ENCODE measurements around the gene TMEM74B.

The TMEM74B gene

DNA sequence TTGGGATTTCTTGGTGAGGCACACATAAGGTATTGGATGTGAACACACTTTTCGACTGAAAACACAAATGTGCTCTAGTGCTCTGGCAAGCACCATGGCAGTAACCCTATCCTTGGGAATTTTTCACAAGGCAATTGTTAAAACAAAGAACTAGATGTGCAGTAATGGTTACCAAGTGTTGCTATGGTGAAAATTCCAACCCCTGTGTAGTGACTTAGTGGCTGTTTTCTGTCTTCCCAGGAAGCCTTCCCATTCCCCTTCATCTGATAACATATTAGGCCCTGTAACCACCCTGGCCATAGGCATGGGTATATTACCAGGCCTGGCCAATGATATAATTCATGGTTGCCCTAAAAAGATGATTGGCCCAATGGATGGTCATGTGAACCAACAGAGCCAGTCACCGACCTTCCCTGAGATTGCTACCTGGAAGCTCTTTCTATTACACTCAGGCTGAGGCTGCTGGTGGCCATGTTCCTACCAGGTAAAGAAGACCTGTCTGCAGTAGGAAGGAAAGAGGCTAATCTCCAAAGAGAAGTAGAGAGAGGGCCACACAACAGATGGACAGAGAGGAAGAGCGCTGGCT is 22.6 kb upstream of the TMEM74B start:
- H3K27ac ChIP-seq: no peak overlapping the region
- TF ChIP-seq ZFX (IDR thresholded peaks at IDR 0.05; ENCODE audit: borderline replicate concordance): no peak
- TF ChIP-seq, protein P1, sequence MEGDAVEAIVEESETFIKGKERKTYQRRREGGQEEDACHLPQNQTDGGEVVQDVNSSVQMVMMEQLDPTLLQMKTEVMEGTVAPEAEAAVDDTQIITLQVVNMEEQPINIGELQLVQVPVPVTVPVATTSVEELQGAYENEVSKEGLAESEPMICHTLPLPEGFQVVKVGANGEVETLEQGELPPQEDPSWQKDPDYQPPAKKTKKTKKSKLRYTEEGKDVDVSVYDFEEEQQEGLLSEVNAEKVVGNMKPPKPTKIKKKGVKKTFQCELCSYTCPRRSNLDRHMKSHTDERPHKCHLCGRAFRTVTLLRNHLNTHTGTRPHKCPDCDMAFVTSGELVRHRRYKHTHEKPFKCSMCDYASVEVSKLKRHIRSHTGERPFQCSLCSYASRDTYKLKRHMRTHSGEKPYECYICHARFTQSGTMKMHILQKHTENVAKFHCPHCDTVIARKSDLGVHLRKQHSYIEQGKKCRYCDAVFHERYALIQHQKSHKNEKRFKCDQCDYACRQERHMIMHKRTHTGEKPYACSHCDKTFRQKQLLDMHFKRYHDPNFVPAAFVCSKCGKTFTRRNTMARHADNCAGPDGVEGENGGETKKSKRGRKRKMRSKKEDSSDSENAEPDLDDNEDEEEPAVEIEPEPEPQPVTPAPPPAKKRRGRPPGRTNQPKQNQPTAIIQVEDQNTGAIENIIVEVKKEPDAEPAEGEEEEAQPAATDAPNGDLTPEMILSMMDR (IDR thresholded peaks at IDR 0.05): no peak

DNA sequence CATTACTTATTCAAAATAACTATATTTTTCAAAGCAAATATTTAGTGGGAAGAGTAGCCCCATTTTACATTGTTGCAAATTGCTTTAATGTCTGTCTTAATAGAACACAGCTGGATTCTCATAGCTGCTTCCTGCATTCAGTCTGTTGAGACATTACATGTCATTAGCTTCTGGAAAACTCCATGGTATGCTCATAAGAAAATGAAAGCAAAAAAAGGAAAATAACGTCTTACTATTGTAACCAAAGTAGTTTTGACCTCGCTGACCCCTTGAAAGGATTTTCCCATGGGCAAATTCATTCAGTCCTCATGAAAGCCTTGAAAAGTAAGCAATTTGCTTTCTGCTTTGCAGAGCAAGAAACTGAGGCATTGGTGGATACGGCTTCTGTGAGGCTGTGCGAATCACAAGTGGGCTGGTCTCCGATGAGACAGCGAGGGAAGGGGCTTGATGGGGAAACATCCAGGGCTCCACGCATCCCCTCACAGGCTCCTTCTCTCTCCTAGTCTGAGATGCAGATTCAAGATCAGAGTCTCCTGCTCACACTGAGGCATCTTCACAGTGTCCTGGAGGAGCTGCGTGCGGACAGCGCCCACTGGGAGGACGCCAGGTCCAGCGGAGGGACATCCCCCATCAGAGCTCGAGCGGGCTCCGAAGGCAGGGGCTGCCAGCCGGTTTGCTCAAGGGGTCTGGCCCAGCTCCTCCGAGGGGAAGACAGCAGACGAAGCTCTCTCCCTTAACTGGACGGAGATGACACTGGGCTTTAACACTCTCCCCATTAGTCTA is 21.8 kb upstream of the TMEM74B start:
- H3K27ac ChIP-seq: no peak overlapping the region
- no peak for TF ChIP-seq ZFX (IDR thresholded peaks at IDR 0.05; ENCODE audit: borderline replicate concordance)
- TF ChIP-seq, protein P1 (IDR thresholded peaks at IDR 0.05): no peak

DNA sequence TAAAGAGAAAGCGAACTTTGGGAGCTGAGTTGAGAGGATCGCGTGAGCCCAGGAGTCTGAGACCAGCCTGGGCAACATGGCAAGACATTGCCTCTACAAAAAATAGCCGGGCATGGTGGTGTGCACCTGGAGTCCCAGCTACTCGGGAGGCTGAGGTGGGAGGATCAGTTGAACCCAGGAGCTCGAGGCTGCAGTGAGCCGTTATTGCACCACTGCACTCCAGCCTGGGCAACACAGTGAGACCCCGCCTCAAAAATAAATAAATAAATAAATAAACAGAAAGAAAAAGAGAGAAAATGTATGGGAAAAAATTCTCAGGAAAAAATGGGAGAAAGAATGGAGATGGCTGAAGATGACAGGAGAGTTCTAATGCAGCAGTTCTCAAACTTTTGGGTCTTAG is 21.0 kb upstream of the TMEM74B start:
- H3K27ac ChIP-seq: no peak overlapping the region
- no peak for TF ChIP-seq ZFX (IDR thresholded peaks at IDR 0.05; ENCODE audit: borderline replicate concordance)
- TF ChIP-seq, protein P1 (IDR thresholded peaks at IDR 0.05): no peak

DNA sequence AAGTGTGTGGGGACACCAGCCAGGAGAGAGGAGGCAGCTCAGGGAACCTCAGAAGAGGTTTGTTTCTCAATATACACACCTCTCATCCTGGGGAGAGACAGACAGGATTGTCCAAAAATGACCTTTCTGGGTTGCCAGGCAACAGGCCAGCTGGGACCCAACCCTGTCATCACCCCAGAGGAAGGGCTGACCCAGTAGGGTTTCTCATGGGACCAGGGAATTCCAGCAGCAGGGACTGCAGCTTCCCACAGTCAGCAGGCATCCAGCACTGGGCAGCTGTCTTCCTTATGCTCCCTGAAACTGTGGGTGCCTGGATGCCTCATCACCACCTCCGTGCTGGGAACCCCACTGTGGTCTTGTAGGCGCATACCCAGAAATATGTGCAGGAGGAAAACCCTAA is 19.8 kb upstream of the TMEM74B start:
- no peak for TF ChIP-seq ZFX (IDR thresholded peaks at IDR 0.05; ENCODE audit: borderline replicate concordance)
- TF ChIP-seq, protein P1 (IDR thresholded peaks at IDR 0.05): no peak
- no peak overlapping the region for H3K27ac ChIP-seq

DNA sequence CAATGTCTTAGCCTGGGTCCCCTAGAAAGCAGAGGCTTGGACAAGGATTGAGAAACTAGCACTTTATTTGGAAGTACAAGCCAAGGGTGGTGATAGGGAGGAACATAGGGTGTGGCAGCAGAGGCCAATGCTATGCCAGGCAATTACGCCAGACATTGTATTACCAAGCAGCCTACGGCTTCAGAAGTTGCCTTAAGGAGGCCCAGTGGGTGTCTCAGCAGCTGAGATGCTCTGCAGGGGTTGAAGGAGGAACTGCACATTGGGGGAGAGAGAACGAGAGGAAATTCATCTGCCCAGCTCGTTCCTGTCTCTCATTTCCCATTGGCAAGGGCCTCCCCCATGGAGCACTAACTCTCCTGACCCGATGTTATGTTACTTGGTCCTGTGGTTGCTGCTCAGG is 19.3 kb upstream of the TMEM74B start:
- H3K27ac ChIP-seq: no peak overlapping the region
- TF ChIP-seq, protein P1 (IDR thresholded peaks at IDR 0.05): no peak
- no peak for TF ChIP-seq ZFX (IDR thresholded peaks at IDR 0.05; ENCODE audit: borderline replicate concordance)

DNA sequence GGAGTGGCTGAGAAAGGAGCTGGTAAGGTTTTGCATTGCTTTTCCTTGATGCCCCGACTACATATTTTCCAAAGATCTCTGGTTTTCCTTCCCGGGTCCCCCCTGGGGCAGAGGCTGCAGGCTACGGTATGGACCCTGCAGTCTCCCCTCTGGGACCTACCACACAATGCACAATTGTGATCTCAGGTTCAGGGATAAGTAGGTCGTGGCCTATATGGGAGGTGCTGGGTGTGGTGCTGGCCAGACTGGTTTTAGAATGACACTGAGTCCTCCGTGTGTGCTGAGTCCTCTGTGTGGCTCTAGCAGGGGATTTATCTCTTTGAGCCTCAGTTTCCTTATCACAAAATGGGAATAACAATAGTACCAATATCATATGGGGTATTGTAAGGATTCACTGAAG is 18.8 kb upstream of the TMEM74B start:
- TF ChIP-seq ZFX (IDR thresholded peaks at IDR 0.05; ENCODE audit: borderline replicate concordance): no peak
- TF ChIP-seq, protein P1 (IDR thresholded peaks at IDR 0.05): no peak
- H3K27ac ChIP-seq: no peak overlapping the region
